A673 (cell line): ENCODE measurements around the gene LRP6. TPM values are rescaled to one million over a fixed set of nuclear protein-coding genes. Genes with fewer than 3 reads are reported as not detected.

Experiments used
- BruUV-seq: library from RNA; stranded (reverse); fragments of 400-500 nt; replicated peaks from 2 replicates; lab custom pipeline; 2021; lab: Mats Ljungman, UMichigan
- CTCF ChIA-PET: fragments of 300-600 bp; sonication (Branson Sonifier 250); formaldehyde crosslinking; loops from one replicate; lab custom pipeline; 2022; ENCODE audit warnings: antibody characterized with exemption; lab: Charles Lee
- POLR2A ChIA-PET: fragments of 300-600 bp; sonication (Branson Sonifier 250); formaldehyde crosslinking; loops from one replicate; lab custom pipeline; 2022; ENCODE audit warnings: antibody characterized with exemption; ENCODE audit not compliant: low non-redundant PET; lab: Charles Lee
- DNase-seq: peaks from one replicate; pipeline ENCODE4 v3.0.0-alpha.2; 2015; ENCODE audit warnings: low spot score
- H3K27ac ChIP-seq: fragments of 200-600 bp; sonication (generic); 2 replicates; pipeline ENCODE4 v1.5.1; 2016; ENCODE audit warnings: mixed run types, low read depth, mild to moderate bottlenecking, mixed read lengths, antibody characterized with exemption, low read length; ENCODE audit not compliant: poor library complexity, severe bottlenecking
- H3K27me3 ChIP-seq: fragments of 200-600 bp; sonication (generic); replicated peaks from 2 replicates; pipeline ENCODE4 v1.6.1; 2017; ENCODE audit warnings: mixed run types, low read depth, mild to moderate bottlenecking, mixed read lengths, antibody characterized with exemption, low read length; ENCODE audit not compliant: insufficient read depth, poor library complexity
- H3K36me3 ChIP-seq: fragments of 200-600 bp; sonication (generic); 2 replicates; pipeline ENCODE4 v1.6.1; 2016; ENCODE audit warnings: mixed run types, mild to moderate bottlenecking, mixed read lengths, antibody characterized with exemption, low read length; ENCODE audit not compliant: insufficient read depth, poor library complexity, severe bottlenecking
- H3K4me1 ChIP-seq: fragments of 200-600 bp; sonication (generic); 2 replicates; pipeline ENCODE4 v1.6.1; 2017; ENCODE audit warnings: mixed run types, mild to moderate bottlenecking, mixed read lengths, antibody characterized with exemption, low read length; ENCODE audit not compliant: insufficient read depth, poor library complexity, severe bottlenecking
- H3K4me3 ChIP-seq: fragments of 200-600 bp; sonication (generic); 2 replicates; pipeline ENCODE4 v1.5.1; 2016; ENCODE audit warnings: low read depth, mixed run types, mild to moderate bottlenecking, mixed read lengths, low read length; ENCODE audit not compliant: poor library complexity, severe bottlenecking
- H3K9me3 ChIP-seq: fragments of 200-600 bp; sonication (generic); 2 replicates; pipeline ENCODE4 v1.6.1; 2016; ENCODE audit warnings: mixed run types, low read depth, mild to moderate bottlenecking, mixed read lengths, antibody characterized with exemption, low read length; ENCODE audit not compliant: poor library complexity, severe bottlenecking
- EZH2 ChIP-seq: fragments of 200-600 bp; sonication (generic); IDR thresholded peaks from 2 replicates; pipeline ENCODE4 v1.6.1; 2017; ENCODE audit warnings: borderline replicate concordance, low read depth, mild to moderate bottlenecking, mixed read lengths, antibody characterized with exemption, low read length; ENCODE audit not compliant: poor library complexity, severe bottlenecking
- intact Hi-C: fragments of 100-400 bp; cut with micrococcal nuclease; formaldehyde crosslinking; loops from one replicate; pipeline ENCODE4 v1.10.0; 2022; ENCODE audit not compliant: unreplicated experiment
- total RNA-seq: library from RNA; stranded (reverse); gene quantifications from 2 replicates; pipeline ENCODE4 v1.2.3, GENCODE V29; 2021
- TF ChIP-seq, protein P1 (sequence below): fragments of 300-800, 200-600 bp; sonication (generic); conservative IDR thresholded peaks from 2 replicates; pipeline ENCODE4 v1.5.1; 2017; ENCODE audit warnings: low read depth, mild to moderate bottlenecking, antibody characterized with exemption, low read length, moderate library complexity, mixed read lengths

Gene LRP6
- total RNA-seq, 1 experiment from 2014 or later = 97.4 TPM

DNA sequence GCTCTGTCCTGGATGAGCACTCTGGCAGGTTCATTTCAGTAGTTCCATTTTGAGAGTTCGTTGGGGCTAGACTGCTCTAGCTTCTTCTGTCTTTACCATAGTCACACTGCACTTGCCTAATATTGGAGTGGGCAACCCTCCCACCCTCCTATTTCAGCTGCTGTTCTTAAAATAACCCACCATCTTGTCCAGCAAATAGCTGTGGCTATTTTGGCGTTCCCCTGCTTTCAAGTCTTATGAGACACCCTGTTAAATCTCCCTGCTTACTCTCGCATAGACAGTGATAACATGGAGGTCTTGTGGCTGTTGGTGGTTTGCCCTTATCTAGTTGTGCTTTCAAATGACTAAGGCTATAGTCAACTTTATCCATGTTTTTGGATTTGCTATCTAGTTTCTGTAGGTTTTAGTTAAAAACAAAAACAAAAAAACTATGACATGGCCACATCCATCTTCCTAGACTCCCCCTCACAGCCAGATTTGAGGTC is 65.5 kb downstream of the LRP6 start:
- Histone ChIP-seq H3K9me3 (peaks cover 20% of the 10 kb centered on the region), H3K27me3 (no peaks in the 10 kb centered on the region), H3K4me1 (peaks cover 41% of the 10 kb centered on the region), H3K27ac (no peak overlapping the region), H3K36me3 (peaks cover 56% of the 10 kb centered on the region), H3K4me3 (no peak overlapping the region)
- no peak for DNase-seq
- POLR2A ChIA-PET = no interaction called here
- no TSS peak for BruUV-seq
- TF ChIP-seq, protein P1, sequence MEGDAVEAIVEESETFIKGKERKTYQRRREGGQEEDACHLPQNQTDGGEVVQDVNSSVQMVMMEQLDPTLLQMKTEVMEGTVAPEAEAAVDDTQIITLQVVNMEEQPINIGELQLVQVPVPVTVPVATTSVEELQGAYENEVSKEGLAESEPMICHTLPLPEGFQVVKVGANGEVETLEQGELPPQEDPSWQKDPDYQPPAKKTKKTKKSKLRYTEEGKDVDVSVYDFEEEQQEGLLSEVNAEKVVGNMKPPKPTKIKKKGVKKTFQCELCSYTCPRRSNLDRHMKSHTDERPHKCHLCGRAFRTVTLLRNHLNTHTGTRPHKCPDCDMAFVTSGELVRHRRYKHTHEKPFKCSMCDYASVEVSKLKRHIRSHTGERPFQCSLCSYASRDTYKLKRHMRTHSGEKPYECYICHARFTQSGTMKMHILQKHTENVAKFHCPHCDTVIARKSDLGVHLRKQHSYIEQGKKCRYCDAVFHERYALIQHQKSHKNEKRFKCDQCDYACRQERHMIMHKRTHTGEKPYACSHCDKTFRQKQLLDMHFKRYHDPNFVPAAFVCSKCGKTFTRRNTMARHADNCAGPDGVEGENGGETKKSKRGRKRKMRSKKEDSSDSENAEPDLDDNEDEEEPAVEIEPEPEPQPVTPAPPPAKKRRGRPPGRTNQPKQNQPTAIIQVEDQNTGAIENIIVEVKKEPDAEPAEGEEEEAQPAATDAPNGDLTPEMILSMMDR = no peak
- no peak for TF ChIP-seq EZH2
- intact Hi-C loops = no loop called here
- CTCF ChIA-PET = no interaction called here

DNA sequence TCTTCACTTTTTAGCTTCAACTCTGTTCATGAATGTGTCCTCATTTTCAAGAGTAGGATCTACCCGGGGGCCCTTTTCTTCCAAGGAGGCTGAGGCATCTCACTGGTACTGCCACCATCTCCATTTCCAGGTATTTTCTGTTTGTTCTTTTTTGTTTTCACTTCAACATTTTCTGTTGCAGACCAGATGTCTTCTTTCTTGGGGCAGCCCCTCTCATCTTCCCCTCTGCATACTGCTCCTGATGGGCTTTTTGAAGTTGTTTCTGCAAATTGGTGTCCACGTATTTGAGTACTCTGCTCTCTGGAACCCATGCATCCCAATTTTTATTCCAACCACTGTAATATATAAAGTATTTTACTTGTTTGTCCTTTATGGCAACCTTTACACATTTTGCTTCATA is 66.5 kb downstream of the LRP6 start:
- H3K4me3 ChIP-seq = no peak overlapping the region
- H3K27ac ChIP-seq = peak overlapping the region; percentile 21
- H3K27me3 ChIP-seq = no peaks in the 10 kb centered on the region
- H3K36me3 ChIP-seq = peaks cover 58% of the 10 kb centered on the region
- TF ChIP-seq, protein P1 = no peak
- no peak for TF ChIP-seq EZH2
- H3K9me3 ChIP-seq = peaks cover 25% of the 10 kb centered on the region
- DNase-seq = no peak
- BruUV-seq = no TSS peak
- CTCF ChIA-PET = no interaction called here
- peaks cover 35% of the 10 kb centered on the region for H3K4me1 ChIP-seq
- POLR2A ChIA-PET = no interaction called here
- intact Hi-C loops = no loop called here

GRCh38 chr12:12198124-12198523 is 68.7 kb downstream of the LRP6 start:
- TF ChIP-seq, protein P1 = no peak
- TF ChIP-seq EZH2 = no peak
- H3K36me3 ChIP-seq = peaks cover 58% of the 10 kb centered on the region
- DNase-seq = no peak
- peaks cover 40% of the 10 kb centered on the region for H3K4me1 ChIP-seq
- BruUV-seq = no TSS peak
- H3K4me3 ChIP-seq = no peak overlapping the region
- CTCF ChIA-PET = no interaction called here
- H3K9me3 ChIP-seq = peaks cover 25% of the 10 kb centered on the region
- intact Hi-C loops = no loop called here
- no peaks in the 10 kb centered on the region for H3K27me3 ChIP-seq
- POLR2A ChIA-PET = no interaction called here
- H3K27ac ChIP-seq = no peak overlapping the region
